Measurements from ENCODE around the gene ZNF416.

The ZNF416 gene

DNA sequence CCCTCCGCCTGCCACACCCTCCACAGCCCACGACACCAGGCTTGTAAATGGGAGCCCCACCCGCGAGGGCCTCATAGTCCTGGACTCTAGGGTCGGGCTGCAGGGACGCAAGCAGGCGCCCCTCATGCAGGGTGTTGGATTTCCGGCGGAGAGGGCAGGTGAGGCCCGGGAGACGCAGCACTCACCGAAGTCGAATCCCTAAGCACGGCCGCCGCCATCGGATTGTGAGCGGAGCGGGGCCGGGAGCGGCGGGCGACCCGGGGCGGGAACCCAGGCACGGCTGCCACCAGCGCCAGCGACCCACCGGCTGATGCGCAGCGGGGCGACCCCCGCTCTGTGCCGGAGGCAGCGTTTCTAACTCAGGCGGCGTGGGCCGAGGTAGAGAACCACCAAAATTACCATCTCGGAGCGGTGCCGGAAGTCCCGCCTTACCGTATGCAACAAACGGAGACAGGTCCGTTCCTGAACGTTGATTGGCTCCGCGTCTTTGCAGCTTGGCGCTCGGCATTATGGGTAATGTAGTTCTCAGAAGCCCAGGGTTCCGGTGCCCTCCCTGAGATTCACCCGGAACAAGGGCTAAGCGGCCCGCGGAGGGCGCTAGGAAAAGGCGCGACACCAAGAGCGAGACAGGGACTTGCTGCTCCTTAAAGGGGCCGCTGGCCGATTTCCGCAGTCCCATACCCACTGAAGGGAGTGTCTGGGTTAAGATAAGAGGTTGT, at the start of gene ZNF416:
TSS of gene ZNF416 (minus strand) at position 425 of the 719 bp plus-strand sequence. CDS start at position 218, 207 bp downstream.
- peak; percentile 98 for DNase-seq

DNA sequence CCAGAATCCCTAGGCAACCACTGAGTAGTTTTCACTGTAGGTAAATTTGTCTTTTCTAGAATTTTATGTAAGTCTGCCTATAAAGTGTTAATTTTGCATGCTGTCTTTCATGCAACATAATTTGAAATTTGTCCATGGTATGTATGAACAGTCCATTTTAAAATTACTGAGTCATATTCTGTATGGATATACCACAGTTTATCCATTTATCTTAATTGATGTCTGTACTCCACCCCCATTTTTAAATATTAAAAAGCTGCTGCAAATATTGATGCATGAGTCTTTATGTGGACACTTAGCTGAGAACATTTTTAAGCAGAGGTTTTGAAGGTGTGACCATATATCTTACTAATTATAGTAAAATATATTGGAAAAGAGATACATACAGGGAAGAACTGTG, 44.4 kb upstream of the ZNF416 start:
- DNase-seq = no peak

DNA sequence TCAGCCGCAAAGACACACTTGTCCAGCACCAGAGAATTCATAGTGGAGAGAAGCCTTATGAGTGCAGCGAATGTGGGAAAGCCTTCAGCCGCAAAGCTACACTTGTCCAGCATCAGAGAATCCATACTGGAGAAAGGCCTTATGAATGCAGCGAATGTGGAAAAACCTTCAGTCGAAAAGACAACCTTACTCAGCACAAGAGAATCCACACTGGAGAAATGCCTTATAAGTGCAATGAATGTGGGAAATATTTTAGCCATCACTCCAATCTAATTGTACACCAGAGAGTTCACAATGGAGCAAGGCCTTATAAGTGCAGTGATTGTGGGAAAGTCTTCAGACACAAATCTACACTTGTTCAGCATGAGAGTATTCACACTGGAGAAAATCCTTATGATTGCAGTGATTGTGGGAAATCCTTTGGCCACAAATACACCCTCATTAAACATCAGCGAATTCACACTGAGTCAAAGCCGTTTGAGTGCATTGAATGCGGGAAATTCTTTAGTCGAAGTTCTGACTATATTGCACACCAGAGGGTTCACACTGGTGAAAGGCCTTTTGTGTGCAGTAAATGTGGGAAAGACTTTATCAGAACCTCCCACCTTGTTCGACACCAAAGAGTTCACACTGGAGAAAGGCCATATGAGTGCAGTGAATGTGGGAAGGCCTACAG, 42.1 kb upstream of the ZNF416 start:
- DNase-seq = no peak

DNA sequence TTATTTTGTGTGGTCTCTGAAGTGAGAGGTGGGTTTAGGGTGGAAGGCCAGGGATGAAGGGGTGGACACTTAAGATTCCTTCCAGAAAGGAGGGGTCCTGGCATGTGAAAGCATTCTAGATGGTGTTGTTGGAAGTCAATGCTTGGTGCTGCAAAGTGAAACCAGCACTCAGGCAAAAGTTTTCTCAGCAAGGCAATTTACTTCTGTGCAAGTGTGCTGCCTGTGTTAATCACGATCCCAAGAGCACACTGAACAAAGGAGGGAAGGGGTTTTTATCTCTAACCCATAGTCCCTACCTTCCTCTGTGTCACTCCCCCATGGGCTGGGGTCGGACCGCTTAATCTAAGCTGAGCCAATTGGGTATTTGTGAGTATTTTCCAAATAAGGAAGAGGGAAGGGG, 36.6 kb upstream of the ZNF416 start:
- DNase-seq = no peak

DNA sequence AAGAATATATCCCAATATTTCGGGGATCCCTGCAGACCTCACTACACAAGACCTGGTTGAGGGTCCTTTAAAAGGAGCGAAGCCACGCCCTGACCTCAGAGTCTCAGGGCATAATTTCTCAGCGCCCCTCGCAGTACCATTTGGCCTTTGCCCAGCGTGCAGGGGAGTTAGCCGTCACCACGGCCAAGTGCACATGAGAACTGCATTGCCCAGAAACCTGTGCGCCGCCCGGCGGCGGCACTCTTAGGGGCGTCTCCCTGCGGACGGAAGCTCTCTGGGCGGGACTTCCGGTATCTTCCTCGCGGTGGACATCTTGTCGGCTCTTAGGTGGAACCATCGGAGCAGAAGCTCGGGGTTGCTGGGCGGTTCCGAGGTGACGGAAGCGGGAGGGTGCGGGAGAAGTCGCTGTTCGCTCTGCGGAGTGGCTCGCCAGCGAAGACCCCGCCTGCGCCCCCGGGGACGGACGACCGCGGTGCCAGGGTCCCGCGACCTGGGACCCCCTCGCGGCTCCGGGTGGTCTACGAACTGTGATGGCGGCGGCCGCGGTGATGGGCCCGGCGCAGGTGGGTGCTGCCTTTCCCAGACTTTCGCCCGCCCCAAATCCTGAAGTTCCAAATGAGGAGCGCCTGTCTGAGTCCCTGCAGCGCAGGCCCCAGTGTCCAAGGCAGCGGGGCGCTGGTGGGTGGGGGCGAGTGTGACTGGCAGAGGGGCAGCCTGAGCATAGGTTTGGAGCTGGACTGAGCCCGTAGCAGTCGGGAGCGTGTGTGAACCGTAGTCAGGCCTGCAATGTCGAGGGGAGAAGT, 35.4 kb upstream of the ZNF416 start, which contains the start of gene ZNF134:
TSS of gene ZNF134 (plus strand) at position 302 of the 803 bp plus-strand sequence. CDS start 5,227 bp downstream, outside the sequence.
- peak; percentile 94 for DNase-seq

DNA sequence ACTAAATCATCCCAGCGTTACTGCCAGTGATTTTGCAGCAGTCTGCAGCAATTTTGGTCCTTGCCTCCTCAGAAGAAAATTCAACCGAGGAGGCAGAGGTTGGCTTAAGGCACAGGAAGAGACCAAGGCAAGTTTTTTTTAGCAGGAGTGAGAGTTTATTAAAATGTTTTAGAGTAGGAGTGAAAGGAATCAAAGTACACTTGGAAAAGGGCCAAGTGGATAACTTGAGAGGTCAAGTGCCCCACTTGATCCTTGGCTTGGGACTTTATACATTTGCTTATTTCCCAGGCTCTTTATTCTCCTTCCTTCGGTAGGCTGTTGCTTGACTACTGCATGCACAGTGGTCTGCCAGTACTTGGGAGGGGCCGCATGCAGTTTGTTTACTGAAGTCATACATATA, 32.4 kb upstream of the ZNF416 start:
- DNase-seq = no peak

DNA sequence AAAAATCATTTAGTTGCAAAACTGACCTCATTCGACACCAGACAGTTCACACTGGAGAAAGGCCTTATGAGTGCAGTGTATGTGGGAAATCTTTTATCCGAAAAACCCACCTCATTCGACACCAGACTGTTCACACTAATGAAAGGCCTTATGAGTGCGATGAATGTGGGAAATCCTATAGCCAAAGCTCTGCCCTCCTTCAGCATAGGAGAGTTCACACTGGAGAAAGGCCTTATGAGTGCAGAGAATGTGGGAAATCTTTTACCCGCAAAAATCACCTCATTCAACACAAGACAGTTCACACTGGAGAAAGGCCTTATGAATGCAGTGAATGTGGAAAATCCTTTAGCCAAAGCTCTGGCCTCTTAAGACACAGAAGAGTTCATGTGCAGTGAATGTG, 28.2 kb upstream of the ZNF416 start:
- DNase-seq = no peak

DNA sequence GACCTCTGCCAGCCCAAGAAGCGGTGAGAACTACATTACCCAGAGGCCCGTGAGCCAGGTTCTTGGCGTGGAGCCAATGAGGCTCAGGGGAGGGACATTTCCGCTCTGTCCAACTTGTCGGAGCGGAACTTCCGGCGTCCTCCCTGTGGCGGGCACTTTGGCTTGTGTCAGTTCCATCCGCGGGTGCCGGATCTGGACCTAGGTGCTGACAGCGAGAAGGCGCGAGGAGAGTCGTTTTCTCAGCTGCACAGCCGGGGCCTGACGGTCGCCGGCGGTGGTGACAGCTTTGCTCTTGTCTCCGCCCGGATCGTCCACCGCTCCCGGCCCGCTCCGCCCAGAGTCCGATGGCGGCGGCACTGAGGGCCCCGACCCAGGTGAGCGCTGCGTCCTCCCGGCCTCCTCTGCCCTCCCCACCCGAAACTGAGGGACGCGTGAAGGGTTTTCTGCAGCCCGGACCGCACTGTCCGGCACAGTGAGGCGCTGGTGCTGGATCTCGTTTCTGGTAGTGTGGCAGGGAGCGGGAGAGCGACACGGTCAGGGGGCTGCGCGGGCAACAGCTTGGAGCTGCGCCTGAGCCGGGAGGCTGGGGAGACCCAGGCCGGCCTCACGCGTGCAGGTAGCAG, 21.2 kb upstream of the ZNF416 start, which contains the start of gene ZNF530:
TSS of gene ZNF530 (plus strand) at position 125 of the 623 bp plus-strand sequence. CDS start 4,461 bp downstream, outside the sequence.
- peak; percentile 94 for DNase-seq

DNA sequence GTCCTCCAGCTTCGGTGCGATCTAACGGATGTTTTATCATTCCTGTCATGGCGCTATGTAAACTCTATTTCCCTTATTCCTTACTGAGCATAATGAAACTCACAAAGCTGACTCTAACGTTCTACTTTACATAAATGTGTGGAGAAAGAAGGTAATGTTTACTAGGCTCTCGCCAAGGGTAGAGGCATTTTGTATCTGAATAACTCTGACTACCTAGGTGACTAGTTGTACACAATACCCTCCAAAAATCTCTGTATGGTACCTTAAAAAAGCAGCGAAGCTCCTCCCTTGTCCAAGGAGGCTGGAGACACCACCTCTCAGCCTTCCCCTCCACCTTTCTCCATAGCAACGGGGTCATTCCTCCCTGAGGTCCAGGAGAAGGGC, 20.7 kb upstream of the ZNF416 start:
- no peak for DNase-seq

DNA sequence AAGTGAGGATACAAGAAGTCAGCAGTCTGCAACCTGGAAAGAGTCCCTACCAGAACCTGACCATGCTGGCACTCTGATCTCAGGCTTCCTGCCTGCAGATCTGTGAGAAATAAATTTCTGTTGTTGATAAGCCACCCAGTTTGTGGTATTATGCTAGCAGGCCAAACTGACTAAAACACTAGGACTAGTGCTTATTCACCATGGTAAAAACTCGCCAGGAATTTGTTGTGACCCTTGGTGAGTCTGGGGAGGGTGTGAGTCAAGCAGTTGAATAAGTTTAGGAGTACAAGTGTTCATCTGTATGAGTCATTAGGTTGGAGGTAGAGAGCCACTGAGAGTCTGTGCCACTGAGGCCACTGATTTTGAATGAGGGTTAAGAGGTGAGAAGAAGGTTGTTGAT, 8.8 kb upstream of the ZNF416 start:
- DNase-seq = no peak

DNA sequence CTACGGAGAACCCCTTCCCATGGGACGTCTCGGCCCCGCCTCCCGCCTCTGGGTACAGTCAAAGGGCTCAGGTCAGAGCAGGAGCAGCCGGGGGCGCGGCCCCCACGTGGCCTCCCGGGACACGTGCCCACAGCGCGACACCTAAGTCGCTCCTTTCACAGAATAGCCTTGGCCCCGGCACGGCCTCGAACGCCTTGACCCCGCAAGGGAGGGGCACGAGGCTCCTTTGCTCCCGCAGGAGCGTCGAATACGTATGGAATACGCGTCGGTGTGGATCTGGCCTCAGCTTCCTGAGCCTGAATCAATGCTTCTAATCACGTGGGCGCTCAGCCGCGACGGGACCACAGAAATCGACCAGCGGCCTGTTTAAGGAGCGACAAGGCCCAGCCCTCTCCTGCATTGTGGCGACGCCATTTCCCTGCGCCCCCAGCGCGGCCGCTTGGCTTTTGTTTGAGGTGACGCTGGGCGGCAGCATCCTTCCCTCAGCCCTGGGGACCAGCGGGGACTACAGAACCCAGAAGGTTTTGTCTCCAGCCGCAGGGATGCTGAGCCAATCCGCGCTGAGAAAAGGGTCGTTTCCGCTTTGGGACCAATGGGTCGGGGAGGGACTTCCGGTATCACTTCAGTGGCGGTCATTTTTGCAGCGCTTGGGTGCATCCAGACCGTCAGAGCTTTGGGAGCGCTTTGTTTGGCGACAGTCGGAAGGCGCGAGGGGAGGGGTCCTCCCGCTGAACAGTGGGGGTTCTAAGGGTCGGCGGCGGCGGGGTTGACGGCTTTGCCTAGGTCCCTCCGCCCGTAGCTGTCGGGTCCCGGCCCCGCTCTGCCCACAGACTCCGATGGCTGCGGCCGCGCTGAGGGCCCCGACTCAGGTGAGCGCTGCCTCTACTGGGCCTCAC, 5.1 kb upstream of the ZNF416 start, which contains the start of gene ZIK1:
TSS of gene ZIK1 (plus strand) at position 625 of the 896 bp plus-strand sequence. CDS start at position 837, 212 bp downstream.
- DNase-seq = peak; percentile 96

DNA sequence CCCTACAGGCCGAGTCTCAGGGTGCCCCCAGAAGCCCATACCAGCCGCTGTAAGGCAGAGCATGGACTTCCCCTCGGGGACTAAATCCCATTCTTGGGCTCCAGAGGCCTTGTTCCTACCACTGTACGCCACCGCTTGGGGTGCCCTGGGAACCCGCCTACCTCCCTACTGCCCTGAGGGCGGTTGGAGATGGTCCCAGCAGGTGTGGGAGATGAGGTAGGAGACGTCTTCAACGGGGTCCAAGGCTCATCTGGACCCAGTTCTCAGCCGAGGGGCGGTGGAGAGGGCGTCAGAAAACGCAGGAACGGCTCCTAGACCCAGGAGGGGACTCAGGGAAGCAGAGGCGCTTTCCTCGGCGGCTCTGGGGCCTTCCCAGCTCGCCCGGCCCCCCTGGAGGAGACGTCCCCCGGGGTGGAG, 4.4 kb upstream of the ZNF416 start:
- DNase-seq = no peak

DNA sequence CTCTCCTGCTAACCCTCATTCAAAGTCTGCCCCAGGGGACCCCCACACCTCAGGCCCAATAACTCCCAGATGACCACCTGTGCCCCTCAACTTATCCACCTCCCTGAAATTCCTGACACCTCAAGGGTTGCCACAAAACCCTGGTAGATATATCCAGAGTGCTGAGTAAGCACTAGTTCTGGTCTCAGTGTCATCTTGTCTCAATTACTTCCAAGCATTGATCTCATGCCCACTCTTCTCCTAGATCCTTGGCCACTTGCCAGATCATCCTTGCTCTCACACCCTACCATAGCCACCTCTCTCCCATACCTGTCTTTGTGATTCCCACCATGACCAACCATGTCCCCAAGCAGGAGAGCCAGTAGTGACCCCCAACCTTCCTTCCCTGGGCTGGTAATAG, 2.0 kb downstream of the ZNF416 start:
- no peak for DNase-seq

DNA sequence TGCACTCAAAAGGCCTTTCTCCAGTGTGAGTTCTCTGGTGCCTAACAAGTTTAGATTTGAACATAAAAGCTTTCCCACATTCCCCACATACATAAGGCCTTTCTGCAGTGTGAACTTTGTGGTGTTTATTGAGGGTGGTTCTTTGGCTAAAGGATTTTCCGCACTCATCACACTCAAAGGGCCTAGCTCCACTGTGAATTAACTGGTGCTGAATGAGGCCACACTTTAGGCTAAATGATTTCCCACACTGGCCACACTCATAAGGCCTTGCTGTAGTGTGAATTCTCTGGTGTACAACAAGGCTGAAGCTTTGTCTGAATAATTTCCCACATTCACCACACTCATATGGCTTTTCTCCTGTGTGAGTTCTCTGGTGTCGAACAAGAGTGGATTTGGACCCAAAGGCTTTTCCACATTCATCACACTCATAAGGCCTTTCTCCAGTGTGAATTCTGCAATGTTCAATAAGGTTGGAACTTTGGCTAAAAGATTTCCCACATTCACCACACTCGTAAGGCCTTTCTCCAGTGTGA, 6.2 kb downstream of the ZNF416 start:
- no peak for DNase-seq

DNA sequence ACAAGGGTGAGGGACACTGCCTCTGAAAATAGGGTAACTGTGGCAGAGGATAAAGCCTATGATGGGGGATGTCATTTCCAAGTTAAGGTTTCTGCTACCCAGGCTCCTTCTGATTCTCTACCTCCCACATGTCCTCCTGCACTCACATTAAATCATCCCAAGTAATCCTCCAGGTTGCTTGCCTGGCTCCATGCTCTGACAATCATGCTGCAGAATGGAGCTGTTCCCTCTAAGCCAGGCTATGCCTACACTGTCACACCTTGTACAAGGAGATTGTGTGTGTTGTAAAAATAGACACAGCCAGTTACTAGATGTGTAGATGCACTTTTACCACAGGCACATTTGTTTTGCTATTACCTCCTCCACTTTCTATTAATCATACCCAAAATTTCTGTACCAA, 8.0 kb downstream of the ZNF416 start:
- no peak for DNase-seq

DNA sequence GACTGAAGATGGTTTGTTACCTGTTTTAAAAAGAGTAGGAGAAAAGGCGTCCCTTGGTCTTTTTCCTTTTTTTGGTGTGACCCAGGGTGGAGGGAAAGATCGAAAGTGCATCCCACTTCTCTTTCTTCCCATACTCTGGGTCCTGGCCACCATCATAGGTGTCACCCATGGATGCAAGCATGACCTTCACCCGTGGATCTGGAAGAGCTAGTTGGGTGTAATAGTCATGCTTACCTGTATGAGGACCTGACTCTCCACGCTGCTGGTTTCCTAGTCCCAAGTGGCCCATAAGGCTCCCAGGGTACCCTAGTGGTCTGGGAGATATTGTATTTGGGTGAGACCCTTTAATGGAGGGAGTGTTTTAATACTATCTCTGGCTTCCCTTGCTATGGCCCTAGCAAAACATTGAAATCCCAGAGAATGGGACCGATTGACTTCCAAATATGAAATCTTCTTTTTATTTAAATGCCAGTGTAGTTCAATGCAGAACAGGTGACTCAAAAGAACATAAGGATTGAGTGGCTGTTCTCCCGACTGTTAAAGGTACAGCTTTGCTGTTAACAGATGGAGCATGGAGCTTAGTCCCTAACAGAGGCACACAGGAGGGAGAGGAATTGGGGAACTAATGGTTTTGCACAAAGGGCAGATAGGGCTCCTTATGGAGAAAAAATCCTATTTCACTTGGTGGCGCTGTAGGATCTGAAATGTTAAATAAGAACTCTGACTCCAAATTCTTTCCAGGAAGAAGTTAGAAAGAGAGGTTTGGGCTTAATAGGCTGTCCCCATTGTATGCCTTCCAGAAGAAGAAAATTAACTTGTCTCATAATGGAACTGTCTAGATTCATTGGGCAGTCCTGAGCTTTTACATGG, 12.1 kb downstream of the ZNF416 start:
- no peak for DNase-seq

DNA sequence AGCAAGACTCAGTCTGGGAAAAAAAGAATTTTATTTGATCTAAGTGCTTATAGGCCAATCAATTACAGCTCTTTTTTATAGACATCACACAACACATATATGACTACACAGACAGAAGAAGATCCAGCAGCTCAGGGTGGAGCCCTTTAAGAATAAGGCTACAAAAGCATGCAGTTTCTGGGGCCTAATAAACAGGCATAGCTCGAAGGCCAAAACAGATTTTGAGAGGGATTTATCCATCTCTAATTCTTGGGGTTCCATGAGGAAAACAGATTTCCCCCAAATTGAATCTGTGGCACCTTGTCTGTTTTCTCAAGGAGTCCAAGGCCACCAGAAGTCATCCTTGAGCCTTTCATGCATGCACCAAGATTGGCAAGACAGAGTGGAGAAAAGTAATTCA, 15.2 kb downstream of the ZNF416 start:
- DNase-seq = no peak

DNA sequence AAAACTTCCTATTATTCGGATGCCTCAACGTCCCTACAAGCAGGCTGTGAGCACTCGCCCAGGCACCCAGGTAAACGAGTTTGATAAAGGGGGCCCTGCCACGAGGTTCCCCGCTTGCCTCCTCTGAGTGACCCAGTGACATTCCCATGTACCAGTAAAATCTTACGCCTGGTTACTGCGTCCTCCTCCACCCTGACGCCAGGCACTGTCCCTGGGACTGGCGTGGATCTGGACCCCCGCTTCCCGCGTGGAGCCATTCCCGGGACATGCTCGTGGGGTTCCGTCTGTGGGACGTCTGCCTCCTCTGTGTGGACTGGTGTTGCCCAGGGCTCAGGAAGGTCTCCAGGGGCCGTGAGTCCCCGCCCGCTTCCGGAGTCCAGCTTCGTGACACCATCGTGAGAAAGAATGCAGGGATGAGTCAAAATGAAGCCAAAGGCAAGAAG, 18.6 kb downstream of the ZNF416 start:
- no peak for DNase-seq

DNA sequence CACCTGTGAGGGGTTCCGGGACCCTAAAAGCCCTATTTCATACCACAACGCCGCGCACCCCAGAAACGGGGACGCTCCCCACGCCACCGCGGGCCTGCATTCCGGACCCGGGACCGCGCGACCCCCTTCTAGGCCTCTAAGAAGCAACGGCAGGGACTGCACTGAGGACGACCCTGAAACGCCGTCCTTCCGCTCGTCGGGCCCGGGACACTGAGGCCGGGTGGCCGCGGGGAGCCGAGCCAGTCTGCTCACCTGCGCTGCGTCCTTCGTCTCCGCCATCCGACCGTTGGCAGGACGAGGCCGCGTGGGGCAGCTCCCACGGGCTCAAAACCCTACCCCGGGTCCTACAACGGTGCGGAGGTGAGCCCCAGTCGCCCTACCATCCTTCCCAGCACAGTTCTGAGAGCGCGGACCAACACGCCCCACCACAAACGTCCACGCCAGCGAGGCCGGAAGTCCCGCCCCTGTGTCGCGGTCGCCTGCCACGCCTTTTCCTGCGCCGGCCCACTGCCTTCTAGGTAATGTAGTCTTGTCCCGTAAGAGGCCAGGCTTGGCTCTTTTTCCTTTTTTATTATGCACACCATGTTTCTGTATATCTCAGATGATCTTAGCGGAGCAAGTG, 19.2 kb downstream of the ZNF416 start, which contains the start of gene ZNF550:
TSS of gene ZNF550 (minus strand) at position 460 of the 622 bp plus-strand sequence. CDS start at position 279, 181 bp downstream.
- peak; percentile 54 for DNase-seq

DNA sequence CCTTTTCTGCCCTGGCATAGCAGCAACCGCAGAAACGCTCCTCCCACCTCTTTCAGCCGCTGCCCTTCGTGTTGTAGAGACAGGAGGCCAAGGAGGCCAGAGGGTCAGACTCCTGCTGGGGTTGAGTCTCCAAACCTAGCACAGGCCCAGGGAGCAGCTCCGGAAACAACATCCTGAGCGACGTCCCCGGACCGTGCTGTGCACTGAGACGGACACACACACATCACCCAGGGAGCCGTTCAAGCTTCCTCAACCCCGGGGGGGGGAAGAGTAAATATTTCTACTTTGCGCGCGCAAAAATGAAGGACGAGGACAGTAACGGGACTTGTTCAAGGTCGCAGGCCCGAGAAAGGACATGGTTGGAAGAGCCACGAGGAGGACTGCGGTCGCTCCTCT, 19.7 kb downstream of the ZNF416 start:
- DNase-seq = peak; percentile 9

Measured in KG1 (cell line).